GM23338 (cell line): ENCODE measurements around the gene HS6ST1. TPM values are rescaled to one million over a fixed set of nuclear protein-coding genes. Genes with fewer than 3 reads are reported as not detected.

Experiments
- ATAC-seq: fragments of 200-7000 bp; cut with Tn5 transposase; 3 replicates; pipeline ENCODE4 v1.9.1; 2020
- DNase-seq: peaks from one replicate; pipeline ENCODE4 v3.0.0-alpha.2; 2015; ENCODE audit warnings: low spot score
- H2AFZ ChIP-seq: fragments of 200-600 bp; sonication (generic); 2 replicates; pipeline ENCODE4 v1.8.0; 2016; ENCODE audit warnings: antibody characterized with exemption, mild to moderate bottlenecking, moderate library complexity
- H3F3A ChIP-seq: fragments of 200-600 bp; sonication (generic); replicated peaks from 2 replicates; pipeline ENCODE4 v1.8.0; 2017; ENCODE audit warnings: antibody characterized with exemption, mixed run types, low read depth
- H3K27ac ChIP-seq: fragments of 200-600 bp; sonication (generic); 2 replicates; pipeline ENCODE4 v1.6.1; 2016; ENCODE audit warnings: low read depth
- H3K27me3 ChIP-seq: fragments of 200-600 bp; sonication (generic); 2 replicates; pipeline ENCODE4 v1.8.0; 2016; ENCODE audit warnings: mild to moderate bottlenecking, mixed run types, moderate library complexity; ENCODE audit not compliant: insufficient read depth
- H3K36me3 ChIP-seq: fragments of 200-600 bp; sonication (generic); 2 replicates; pipeline ENCODE4 v1.8.0; 2016; ENCODE audit warnings: mild to moderate bottlenecking; ENCODE audit not compliant: insufficient read depth
- H3K4me1 ChIP-seq: fragments of 200-600 bp; sonication (generic); 2 replicates; pipeline ENCODE4 v1.8.0; 2016; ENCODE audit warnings: mild to moderate bottlenecking, moderate library complexity; ENCODE audit not compliant: insufficient read depth
- H3K4me2 ChIP-seq: fragments of 200-600 bp; sonication (generic); 2 replicates; pipeline ENCODE4 v1.7.1; 2017; ENCODE audit warnings: mixed run types
- H3K4me3 ChIP-seq: fragments of 200-600 bp; sonication (generic); 2 replicates; pipeline ENCODE4 v1.6.1; 2016; ENCODE audit warnings: mixed run types
- H3K79me2 ChIP-seq: fragments of 200-600 bp; sonication (generic); replicated peaks from 2 replicates; pipeline ENCODE4 v1.8.0; 2017; ENCODE audit warnings: mild to moderate bottlenecking; ENCODE audit not compliant: insufficient read depth
- H3K9me2 ChIP-seq: fragments of 200-600 bp; sonication (generic); 2 replicates; pipeline ENCODE4 v1.8.0; 2017; ENCODE audit not compliant: insufficient read depth
- H4K20me1 ChIP-seq: fragments of 200-600 bp; sonication (generic); replicated peaks from 2 replicates; pipeline ENCODE4 v1.8.0; 2017; ENCODE audit warnings: mild to moderate bottlenecking; ENCODE audit not compliant: insufficient read depth
- H3K27ac Mint-ChIP-seq: 2 replicates; pipeline ENCODE4 v1.8.0; 2020; ENCODE audit warnings: inconsistent platforms, mild to moderate bottlenecking, moderate library complexity, mixed read lengths
- H3K27me3 Mint-ChIP-seq: 3 replicates; pipeline ENCODE4 v1.8.0; 2022; ENCODE audit warnings: low read depth, mild to moderate bottlenecking, moderate library complexity, mixed read lengths, inconsistent platforms; ENCODE audit not compliant: insufficient read depth, poor library complexity
- H3K36me3 Mint-ChIP-seq: 3 replicates; pipeline ENCODE4 v1.8.0; 2021; ENCODE audit warnings: low read depth, mild to moderate bottlenecking, inconsistent platforms, moderate library complexity, mixed read lengths
- H3K4me1 Mint-ChIP-seq: 3 replicates; pipeline ENCODE4 v1.8.0; 2020; ENCODE audit warnings: mild to moderate bottlenecking, inconsistent platforms, mixed read lengths
- H3K4me3 Mint-ChIP-seq: 3 replicates; pipeline ENCODE4 v1.8.0; 2021; ENCODE audit warnings: moderate library complexity, mild to moderate bottlenecking, inconsistent platforms, mixed read lengths
- H3K9me3 Mint-ChIP-seq: 3 replicates; pipeline ENCODE4 v1.8.0; 2020; ENCODE audit warnings: moderate library complexity, mild to moderate bottlenecking, inconsistent platforms, mixed read lengths
- CREB1 ChIP-seq: fragments of 250-450 bp; sonication (Bioruptor Pico); IDR thresholded peaks from 2 replicates; pipeline ENCODE4 v1.5.0; 2020; ENCODE audit warnings: low read depth, mild to moderate bottlenecking, moderate library complexity
- CTCF ChIP-seq, 2 experiments: fragments of 200-600 bp in 1 of 2; sonication (generic) in 1 of 2; conservative IDR thresholded peaks; 2 replicates each; pipeline versions ENCODE4 v1.5.1 to v1.6.1; 2016 to 2017; ENCODE audit warnings: antibody characterized with exemption in 2 of 2, low read depth in 2 of 2, mild to moderate bottlenecking in 2 of 2, moderate library complexity in 1 of 2
- ETS1 ChIP-seq: IDR thresholded peaks from 2 replicates; pipeline ENCODE4 v1.6.1; 2016; ENCODE audit warnings: antibody characterized with exemption
- EZH2 ChIP-seq: fragments of 200-600 bp; sonication (generic); IDR thresholded peaks from one replicate; pipeline ENCODE4 v1.8.0; 2017; ENCODE audit warnings: antibody characterized with exemption, mild to moderate bottlenecking, low read depth; ENCODE audit not compliant: unreplicated experiment
- EZH2phosphoT487 ChIP-seq: fragments of 200-600 bp; sonication (generic); IDR thresholded peaks from one replicate; pipeline ENCODE4 v1.8.1; 2018; ENCODE audit warnings: antibody characterized with exemption; ENCODE audit not compliant: unreplicated experiment
- JUNB ChIP-seq: IDR thresholded peaks from one replicate; pipeline ENCODE4 v1.6.1; 2016; ENCODE audit warnings: antibody characterized with exemption; ENCODE audit not compliant: unreplicated experiment
- NANOG ChIP-seq: IDR thresholded peaks from 2 replicates; pipeline ENCODE4 v1.6.1; 2016; ENCODE audit warnings: antibody characterized with exemption, borderline replicate concordance
- POLR2AphosphoS5 ChIP-seq: IDR thresholded peaks from 2 replicates; pipeline ENCODE4 v1.6.1; 2016; ENCODE audit warnings: antibody characterized with exemption, low read depth
- REST ChIP-seq: IDR thresholded peaks from one replicate; pipeline ENCODE4 v1.6.1; 2018; ENCODE audit warnings: antibody characterized with exemption; ENCODE audit not compliant: unreplicated experiment
- STAT1 ChIP-seq: IDR thresholded peaks from one replicate; pipeline ENCODE4 v1.6.1; 2016; ENCODE audit warnings: antibody characterized with exemption; ENCODE audit not compliant: unreplicated experiment
- ZNF114 ChIP-seq: fragments of 250-450 bp; sonication (Bioruptor Pico); IDR thresholded peaks from 2 replicates; pipeline ENCODE4 v1.5.0; 2020; ENCODE audit warnings: mild to moderate bottlenecking, moderate library complexity
- ZNF331 ChIP-seq: fragments of 250-450 bp; sonication (Bioruptor Pico); IDR thresholded peaks from 2 replicates; pipeline ENCODE4 v1.5.0; 2020; ENCODE audit warnings: low read depth, mild to moderate bottlenecking, moderate library complexity
- ZNF462 ChIP-seq: fragments of 250-450 bp; sonication (Bioruptor Pico); IDR thresholded peaks from 2 replicates; pipeline ENCODE4 v1.5.0; 2020; ENCODE audit warnings: mild to moderate bottlenecking, moderate library complexity
- polyA plus RNA-seq: library from polyadenylated mRNA; unstranded; fragments of >200 nt; fragmentation: Nextera tagmentation; extraction: Ambion mirVana; gene quantifications from 2 replicates; pipeline ENCODE4 v1.2.1, GENCODE V29; 2016
- total RNA-seq: library from RNA; depleted of rRNA; stranded (reverse); fragments of >200 nt; shearing (Covaris generic); gene quantifications from 2 replicates; pipeline ENCODE4 v1.2.3, GENCODE V29; 2014

Gene HS6ST1
- total and polyA plus RNA-seq, 2 experiments from 2014 or later, result 21.1 to 106 TPM

GRCh38 chr2:128287780-128288735 lies 30.6 kb downstream of the HS6ST1 start:
- H3K36me3 Mint-ChIP-seq, result peaks cover 6% of the 10 kb centered on the region; the same call in 1 of the 3 replicates
- ATAC-seq, result no peak
- H3K4me3 Mint-ChIP-seq, result no peak overlapping the region; the same call in 2 of the 3 replicates
- DNase-seq, result no peak
- peak overlapping the region; percentile 60 for H3K27ac Mint-ChIP-seq
- Histone ChIP-seq H4K20me1 (peaks cover 35% of the 10 kb centered on the region), H3K4me2 (no peak overlapping the region), H3K9me2 (no peaks in the 10 kb centered on the region), H3K4me1 (peaks cover 19% of the 10 kb centered on the region), H3K27me3 (no peaks in the 10 kb centered on the region), H3F3A (no peaks in the 10 kb centered on the region), H3K79me2 (peaks cover 94% of the 10 kb centered on the region), H2AFZ (no peak overlapping the region), H3K27ac (no peak overlapping the region), H3K4me3 (no peak overlapping the region), H3K36me3 (no peaks in the 10 kb centered on the region)
- peaks cover 41% of the 10 kb centered on the region for H3K4me1 Mint-ChIP-seq
- H3K27me3 Mint-ChIP-seq, result peaks cover 8% of the 10 kb centered on the region
- TF ChIP-seq ZNF114 (CRISPR knock-in tag) (no peak), ZNF331 (CRISPR knock-in tag) (no peak), POLR2AphosphoS5 (no peak), EZH2 (no peak), EZH2phosphoT487 (no peak), REST (no peak), ZNF462 (CRISPR knock-in tag) (no peak), STAT1 (no peak), JUNB (no peak), CREB1 (CRISPR knock-in tag) (no peak), ETS1 (no peak), NANOG (no peak), CTCF (conservative IDR thresholded peaks at IDR 0.05; ENCODE audit: low read depth in 2 of 2) (no peak)
- no peaks in the 10 kb centered on the region for H3K9me3 Mint-ChIP-seq
